GM21619 (cell line): ENCODE data around the gene TGFBI.

ENCODE experiments used
- ATAC-seq: cut with Tn5 transposase; IDR thresholded peaks from one replicate; pipeline ENCODE4 v1.9.1; 2021; ENCODE audit not compliant: unreplicated experiment

TGFBI gene

GRCh38 chr5:136084698-136085097 is 55.9 kb downstream of the TGFBI start:
- no peak for ATAC-seq

GRCh38 chr5:136086783-136087566 is 58.2 kb downstream of the TGFBI start:
- ATAC-seq: no peak

GRCh38 chr5:136087961-136088871 is 59.4 kb downstream of the TGFBI start:
- no peak for ATAC-seq

- ATAC-seq: no peak
These were observed 61.0 kb downstream of the TGFBI start for GRCh38 chr5:136089791-136090190.

DNA sequence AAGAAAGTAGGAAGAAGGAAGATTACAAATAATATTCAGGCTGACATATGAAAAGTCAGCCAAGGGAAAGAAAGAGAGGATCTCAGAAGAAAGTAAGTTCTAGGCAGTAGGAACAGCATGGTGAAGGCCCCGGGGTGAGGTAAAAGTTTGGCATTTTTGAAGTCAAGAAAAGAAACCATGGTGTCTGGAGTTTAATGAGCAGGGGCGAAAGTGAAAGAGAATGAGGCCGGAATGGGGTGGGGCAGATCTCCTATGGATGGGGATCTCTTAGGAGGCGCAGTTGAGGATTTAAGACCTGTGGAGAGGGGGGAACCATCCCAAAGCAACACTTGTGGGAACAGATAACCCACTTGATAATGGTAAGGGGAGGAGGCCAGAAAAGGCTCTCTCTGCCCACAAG is 61.5 kb downstream of the TGFBI start:
- ATAC-seq: no peak

DNA sequence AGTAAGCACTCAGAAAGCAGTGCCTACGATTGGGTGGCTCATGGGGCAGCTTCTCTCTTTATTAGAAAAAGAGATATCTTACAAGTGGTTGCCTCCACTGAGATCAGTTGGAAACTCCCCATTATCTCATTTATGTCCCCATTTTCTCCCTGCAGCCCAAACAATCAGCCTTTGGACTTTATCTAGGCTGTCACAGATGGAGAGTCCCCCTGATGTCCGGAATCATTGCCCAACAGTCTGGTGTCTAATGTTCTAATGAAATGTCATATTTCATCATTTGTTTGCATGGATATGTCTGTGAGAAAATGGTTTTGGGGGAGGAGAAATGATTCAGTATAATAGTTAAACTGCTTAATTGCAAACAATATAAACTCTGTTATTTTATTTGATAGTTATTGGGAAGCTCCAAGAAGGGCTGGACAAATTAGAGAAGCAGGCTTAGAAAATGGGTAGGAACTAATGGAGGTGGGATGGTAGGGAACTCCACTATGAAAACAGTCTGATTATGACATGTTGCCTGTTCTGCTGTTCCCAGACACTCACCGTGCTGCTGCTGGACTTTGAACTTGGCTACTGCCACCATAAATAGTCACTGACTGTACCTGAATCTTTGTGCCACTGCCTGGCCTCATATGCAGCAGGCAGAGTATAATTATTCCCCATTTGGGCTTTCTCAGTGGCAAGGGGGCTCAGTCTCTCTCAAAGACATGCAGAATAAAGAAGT is 65.6 kb downstream of the TGFBI start:
- ATAC-seq: no peak

- no peak for ATAC-seq
These were observed 66.3 kb downstream of the TGFBI start for GRCh38 chr5:136094913-136095641.

DNA sequence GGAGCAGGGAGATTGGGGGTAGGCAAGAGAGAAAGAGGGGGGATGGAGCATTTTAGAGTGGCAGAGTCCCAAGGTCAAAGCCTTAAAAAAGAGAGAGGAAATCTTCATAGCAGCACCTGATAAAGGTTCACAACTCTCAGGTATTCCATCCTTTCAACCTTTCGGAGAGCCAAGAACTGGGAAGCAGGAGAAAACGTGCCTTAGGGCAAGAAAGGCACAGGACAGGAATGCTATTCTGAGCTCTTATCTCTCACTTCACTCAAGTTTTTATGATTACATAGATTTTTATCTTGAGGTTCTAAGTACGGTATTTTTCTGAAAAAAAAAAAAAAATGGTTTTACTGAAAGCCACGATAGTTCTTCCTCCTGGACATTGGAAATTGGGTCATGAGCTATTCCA is 69.4 kb downstream of the TGFBI start:
- no peak for ATAC-seq

- no peak for ATAC-seq
These were observed 71.1 kb downstream of the TGFBI start for GRCh38 chr5:136099870-136100269.

DNA sequence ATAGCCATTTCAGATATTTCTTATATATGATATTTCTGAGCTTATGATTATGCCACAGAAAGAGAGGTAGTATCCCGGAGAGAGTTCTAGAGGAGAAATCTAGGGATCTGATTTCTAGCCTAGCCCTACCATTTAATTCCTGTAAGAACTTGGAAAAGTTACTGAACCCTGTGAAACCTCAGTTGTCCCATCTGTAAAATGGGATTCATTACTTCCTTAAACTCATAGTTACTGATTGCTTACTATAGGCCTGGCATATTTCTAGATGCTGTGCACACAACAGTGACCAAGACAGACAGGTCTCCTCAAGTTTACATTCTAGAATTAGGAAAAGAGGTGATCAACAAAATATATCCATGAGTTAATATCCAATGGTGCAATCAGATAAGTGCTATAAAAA is 73.1 kb downstream of the TGFBI start:
- no peak for ATAC-seq

- ATAC-seq: peak; percentile 79
These were observed 74.3 kb downstream of the TGFBI start for GRCh38 chr5:136103118-136103517.

- no peak for ATAC-seq
These were observed 75.6 kb downstream of the TGFBI start for GRCh38 chr5:136104306-136104965.

DNA sequence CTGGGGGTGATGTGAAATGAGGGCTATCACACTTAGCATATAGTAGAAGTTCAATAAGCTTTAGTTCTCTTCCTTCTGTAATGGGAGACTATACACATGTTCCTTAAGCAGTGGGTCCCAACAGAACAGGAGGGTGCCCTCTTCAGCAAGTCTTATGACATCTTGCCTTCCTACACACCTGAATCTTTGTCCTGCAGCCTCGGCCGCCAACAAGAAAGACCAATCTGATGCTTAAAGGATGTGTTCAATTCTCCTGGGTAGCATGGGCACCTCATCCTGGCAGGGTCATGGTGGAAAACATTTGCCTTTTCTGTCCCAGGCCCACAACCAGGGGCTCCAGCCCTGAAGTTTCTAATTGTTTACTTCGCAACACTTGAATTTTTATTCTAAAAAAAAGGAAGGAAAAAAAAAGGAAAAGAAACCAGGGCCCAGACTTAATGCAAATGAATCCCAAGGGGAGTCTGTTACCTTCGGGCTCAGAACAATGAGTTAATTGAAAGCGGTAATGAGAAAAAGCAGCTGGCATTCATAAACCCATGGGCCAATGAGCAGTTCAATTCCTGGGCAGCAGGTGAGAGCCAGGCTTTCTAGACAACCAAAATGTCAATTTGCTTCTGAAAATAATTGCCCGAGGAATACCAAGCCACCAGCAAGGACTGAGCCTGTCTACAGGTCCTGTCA is 77.7 kb downstream of the TGFBI start:
- no peak for ATAC-seq

- ATAC-seq: peak; percentile 60
These were observed 79.4 kb downstream of the TGFBI start for GRCh38 chr5:136108180-136108611.

DNA sequence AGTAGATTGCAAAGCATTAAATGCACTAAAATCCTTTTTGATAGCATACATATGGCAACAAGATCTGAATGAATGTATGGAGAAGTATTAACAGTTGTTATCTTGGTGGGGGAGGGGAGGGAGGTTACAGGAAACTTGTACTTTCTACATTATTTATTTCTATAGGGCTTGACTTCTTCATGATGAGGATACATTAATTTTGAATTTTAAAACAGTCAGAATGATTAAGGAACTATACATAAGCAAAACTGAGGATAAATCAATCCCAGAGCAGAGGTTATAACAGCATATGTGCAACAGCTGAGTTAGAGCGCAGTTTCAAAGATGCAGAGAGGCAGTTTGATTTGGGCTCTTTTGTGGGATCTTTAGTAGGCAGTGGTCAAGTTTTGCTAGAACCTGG is 80.0 kb downstream of the TGFBI start:
- no peak for ATAC-seq

GRCh38 chr5:136109453-136110135 is 80.8 kb downstream of the TGFBI start:
- no peak for ATAC-seq
